GM19397 (cell line): ENCODE measurements around the gene SP6.

Experiments used
- ATAC-seq: cut with Tn5 transposase; IDR thresholded peaks from one replicate; pipeline ENCODE4 v1.9.1; 2021; ENCODE audit warnings: mild to moderate bottlenecking, moderate library complexity; ENCODE audit not compliant: unreplicated experiment

The SP6 gene

DNA sequence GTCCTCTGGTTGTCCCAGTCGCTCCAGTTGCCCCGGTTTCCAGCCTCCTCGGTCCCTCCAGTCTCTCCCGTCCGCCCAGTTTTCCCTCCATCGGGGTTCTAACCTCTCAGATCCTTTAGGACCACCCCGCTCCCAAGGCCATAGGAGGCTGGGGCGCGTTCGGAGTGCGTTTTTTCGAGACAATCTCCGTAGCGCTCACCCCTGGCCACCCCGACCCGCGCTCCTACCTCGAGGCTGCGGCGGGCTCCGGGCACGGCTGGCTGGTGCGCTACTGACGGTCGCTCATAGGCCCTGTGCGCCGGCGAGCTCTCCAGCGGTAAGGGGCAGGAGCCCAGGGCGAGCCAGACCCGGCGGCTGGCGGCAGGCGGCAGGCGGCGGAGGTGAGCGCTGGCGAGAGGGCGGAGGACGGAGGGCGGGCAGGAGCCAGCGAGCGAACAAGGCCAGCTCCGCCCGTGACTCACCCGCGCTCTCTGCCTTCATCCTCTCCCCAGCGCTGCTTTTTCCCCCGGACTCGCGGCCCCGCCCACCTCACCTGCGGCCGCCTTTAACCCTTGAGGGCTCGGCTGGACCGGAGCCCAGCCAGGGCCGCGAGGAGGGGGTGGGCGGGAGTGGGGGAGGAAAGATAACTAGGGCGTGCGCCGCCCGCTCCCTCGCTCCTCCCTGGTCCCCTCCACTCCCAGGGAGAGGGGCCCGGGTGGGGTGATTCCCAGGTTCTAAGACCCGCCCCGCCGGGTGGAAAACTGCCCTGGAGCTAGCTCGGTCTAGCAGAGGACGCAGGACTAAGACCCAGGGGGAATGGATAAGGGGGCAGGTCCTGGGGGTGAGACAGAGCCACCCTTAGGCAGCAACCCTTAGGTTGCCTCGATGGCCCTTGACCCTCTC lies at the start of gene SP6:
Gene SP6, minus strand, starts transcription at position 472 of the 882 bp plus-strand sequence. CDS start 2,734 bp downstream, outside the sequence.
- no peak for ATAC-seq

GRCh38 chr17:47899643-47900042 lies 48.7 kb upstream of the SP6 start:
- no peak for ATAC-seq

GRCh38 chr17:47898241-47898640 lies 47.3 kb upstream of the SP6 start:
- ATAC-seq, result no peak

GRCh38 chr17:47897561-47897960 lies 46.6 kb upstream of the SP6 start:
- ATAC-seq, result no peak

DNA sequence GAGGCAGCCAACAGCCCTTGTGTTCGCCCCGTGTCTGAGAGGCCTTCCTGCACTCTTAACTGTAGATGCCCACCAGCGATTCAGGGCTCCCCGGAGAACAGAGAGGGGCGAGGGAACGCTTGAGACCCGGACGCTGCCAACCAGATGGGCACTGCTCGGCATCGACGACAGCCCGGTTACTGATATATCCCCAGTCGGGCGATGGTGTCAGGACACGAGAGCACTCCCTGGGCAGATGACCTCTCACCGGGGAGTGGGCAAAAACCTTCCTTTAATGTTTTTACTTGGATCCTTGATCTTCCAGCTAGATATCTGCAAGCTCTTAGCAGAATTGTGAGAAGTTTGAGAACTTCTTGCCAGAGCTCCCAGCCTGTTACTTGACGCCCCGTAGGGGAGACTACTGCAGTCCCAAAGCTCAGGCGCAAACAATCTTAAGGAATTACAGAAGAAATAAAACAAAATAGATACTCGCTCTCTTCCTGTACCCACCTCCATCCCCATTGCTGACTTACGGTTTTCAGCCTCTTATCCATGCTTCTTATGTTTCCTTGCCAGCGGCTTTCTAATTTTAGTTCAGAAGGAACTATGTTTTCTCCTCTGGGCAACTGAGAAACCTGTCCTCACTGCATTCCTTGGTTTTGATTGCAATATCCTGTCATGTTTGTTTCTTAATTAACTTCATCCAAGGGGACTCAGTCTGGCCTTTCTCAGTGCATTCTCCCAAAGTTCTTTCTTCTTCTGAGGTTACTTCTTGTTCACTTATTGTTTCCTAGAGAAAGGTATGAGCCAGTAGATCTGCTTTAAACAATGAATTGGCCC lies 45.9 kb upstream of the SP6 start:
- ATAC-seq, result no peak

DNA sequence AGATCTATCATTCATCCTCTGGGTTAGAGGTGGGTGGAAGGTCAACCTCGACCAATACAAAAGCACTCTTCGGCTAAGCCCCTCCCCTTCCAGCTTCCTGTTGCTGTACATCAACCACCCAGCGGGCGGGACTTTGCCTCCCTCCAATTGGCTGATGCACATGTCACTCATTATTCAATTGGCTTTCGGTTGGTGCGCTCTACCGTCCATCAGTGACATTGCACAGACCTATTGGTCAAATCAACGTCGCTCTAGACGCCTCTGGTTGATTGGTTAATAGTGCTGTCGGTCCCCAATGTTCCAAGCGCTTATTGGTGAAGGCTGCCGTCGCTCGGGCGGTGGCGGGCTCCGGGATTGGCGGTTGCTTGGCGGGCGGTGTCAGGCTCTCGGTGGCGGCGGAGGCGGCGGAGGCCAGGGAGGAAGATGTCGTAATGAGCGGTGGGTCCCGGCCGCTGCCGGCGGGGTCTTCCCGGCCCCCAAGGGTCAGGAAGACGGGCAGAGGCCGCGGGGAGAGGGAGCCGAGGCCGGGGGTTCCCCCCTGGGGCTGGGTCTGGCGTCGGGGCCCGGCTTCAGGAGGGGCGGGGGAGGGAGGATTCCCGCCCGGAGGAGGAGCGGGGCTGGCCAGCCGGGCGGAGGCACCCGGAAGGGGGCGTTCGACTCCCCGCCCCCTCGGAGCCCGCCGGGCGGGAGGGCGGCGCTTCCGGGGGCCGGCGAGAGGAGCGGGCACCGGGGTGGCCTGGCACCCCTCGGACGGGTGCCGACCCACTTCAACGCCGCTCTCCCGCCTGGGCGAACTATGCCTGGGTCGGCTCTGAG lies 45.1 kb upstream of the SP6 start, which contains the start of gene SP2:
Gene SP2, plus strand, starts transcription at position 381 of the 816 bp plus-strand sequence. Its CDS starts 51 bp downstream, at position 432.
- ATAC-seq, result peak; percentile 88

- no peak for ATAC-seq
These were observed 44.4 kb upstream of the SP6 start for GRCh38 chr17:47895347-47895855.

DNA sequence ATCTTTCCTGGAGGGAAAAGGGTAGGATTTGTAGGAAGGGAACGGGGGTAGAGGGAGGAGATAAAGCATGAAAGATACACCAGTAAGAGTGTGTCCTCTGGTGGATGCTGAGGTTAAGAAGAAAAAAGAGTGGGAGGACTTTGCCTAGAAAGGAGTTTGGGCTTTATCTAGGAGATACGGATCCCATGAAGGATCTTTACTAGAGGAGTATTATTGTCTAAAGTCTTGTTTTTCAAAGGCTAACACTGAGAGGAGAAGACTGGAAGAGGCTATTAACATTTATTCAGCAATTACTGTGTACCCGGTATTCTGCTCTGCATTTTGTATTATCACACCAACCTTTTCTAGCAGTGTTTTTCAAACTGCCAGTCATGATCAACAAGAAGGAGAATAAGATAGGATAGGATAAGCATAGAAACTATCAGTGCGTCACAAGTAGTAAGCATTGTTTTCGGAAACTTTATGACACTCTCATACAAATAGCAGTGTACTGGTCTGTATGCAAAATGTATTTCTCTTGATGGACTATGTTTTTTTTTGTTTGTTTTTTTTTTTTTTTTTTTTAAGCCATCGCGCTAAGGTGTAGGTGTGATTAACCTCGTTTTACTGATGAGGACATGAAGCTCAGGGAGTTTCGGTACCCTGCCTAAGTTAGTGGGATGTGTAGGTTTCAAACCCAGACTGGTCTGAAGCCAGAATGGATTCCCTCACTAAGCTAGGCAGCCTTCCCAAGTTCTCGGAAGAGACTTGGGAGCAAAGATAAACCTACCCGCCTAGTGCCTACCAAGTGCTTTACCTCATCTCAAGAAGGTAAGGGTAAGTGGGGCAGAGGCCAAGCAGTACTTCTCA lies 43.8 kb upstream of the SP6 start:
- ATAC-seq, result no peak

DNA sequence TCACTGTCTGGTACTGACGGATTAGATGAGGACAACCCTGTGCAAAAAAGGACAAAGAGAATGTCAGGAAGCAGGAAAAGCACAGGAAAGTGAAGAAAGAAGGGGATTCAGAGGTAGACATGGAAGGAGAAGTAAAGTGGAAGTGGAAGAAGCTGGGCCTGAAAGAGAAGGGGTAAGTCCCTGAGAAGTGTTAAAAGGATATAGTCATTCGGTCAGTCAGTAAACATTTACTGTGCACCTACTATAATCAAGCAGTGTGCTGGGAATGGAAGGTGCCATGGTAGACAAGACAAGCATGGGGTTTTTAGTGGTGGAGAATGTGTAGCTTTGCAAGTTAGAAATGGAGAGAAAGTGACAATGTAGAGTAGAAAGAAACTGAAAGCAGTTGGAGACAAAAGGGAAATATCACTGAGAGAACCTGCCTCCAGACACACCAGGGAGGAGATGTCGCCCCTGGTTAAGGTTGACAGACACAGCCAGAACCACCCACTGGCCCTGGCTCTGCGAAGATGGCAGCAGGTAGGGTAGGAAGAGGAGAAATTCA lies 40.7 kb upstream of the SP6 start:
- no peak for ATAC-seq

DNA sequence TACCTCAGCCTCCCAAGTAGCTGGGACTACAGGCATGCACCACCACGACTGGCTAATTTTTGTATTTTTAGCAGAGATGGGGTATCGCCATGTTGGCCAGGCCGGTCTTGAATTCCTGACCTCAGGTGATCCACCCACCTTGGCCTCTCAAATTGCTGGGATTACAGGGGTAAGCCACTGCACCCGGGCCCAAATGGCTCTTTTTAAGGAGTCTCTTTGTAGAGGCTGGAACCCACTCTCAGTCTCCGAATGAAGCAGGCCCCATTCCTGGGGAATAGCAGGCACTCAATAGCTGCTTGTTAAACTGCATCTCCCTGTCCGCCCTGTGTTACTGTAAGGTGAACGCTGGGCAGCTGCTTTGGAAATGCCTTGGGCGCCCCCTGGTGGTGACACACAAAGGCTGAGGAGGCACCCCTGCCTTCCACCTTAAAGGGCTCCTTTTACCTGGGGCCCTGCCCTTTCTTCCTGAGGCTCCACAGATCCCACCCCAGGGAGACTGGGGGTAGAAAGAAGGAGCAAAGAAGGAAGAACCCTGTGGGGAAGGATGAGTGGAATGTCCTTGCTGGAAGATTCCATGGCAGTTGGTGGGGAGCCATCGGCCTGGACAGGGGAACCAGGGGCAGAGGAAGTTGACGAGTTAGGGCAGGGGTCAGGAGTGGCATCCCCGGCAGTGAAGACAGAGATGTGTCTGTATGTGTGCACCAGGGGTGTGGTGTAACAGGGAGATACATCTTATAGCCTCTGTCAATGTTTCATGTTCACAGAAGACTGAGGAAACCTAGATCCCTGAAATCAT lies 39.0 kb upstream of the SP6 start:
- ATAC-seq, result no peak

- ATAC-seq, result no peak
These were observed 37.3 kb upstream of the SP6 start for GRCh38 chr17:47888293-47888692.

GRCh38 chr17:47884905-47885730 lies 34.2 kb upstream of the SP6 start:
- ATAC-seq, result no peak

- no peak for ATAC-seq
These were observed 33.4 kb upstream of the SP6 start for GRCh38 chr17:47884427-47884740.

GRCh38 chr17:47883589-47884426 lies 32.8 kb upstream of the SP6 start:
- ATAC-seq, result no peak

DNA sequence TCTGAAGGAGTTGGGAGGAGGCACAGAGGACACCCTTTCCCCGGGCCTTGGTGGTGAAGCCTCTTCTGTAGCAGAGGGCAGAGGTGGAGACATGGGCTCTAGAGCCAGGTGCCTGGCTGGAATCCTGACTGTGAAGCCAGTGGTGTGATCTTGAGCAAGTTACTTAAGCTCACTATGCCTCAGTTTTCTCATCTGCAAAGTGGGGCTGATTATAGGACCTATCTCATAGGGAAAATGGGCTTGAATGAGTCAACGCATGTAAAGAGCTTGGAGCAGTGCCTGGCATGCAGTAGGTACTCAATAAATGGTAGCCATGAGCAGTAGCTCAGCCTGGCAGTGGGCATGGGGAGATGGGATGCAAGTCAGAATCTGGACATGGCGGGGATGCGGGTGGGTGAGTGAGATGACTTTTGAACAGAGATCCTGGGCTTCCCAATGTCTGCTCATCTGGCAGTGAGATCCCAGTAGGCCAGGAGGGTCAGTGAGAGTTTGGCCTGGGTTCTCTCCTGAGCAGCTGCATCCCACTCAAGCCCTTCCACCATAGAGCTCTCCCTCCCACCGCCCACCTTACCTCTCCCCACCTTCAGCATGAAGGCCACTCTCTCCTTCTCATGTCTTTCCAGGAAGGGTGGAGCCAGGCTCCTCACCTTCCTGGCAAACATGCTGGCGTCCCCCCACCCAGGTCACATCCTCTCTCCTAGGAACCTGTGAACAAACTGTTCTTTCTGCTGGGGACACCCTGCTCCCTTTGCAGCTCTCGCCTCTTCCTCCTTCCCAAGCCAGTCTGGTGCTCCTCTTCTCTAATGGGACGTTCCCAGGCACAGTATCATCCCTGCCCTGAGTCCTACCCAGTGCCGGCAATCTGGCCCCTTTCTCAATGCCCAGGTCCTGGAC lies 32.0 kb upstream of the SP6 start:
- no peak for ATAC-seq

DNA sequence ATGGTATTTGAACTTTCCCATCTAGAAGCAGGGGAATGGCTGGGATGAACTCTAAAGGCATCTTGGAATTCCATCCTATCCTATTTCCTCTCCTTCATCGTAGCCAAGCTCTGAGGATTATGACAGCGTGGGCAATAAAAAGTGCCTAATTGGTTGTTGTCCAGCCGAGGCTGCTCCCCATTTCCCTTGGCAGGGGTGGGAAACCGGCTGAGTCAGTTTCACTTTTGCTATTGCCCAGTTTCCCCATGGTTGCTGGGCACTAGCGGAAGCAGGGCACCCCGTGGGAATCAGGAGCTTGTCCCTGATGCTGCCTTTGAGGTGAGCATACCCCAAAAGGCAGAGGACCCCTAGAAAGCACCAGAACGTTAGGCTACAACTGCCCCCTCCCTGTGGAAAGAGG lies 31.3 kb upstream of the SP6 start:
- ATAC-seq, result no peak
